Liver (tissue), 9 donors: ENCODE data around the gene ING3. TPM values are rescaled to one million over a fixed set of nuclear protein-coding genes. Genes with fewer than 3 reads are reported as not detected.

Experiments used
- DNase-seq: peaks from one replicate; pipeline ENCODE4 v3.0.0-alpha.2; 2017; ENCODE audit warnings: low spot score
- H3K27ac ChIP-seq, 2 donors: one replicate each; pipeline ENCODE4 v1.7.0; 2013; ENCODE audit warnings: inconsistent platforms in 2 of 2, low read length in 2 of 2, control low read depth in 1 of 2, low read depth in 1 of 2, mild to moderate bottlenecking in 1 of 2
- H3K27me3 ChIP-seq, 4 donors: one replicate each; pipeline versions ENCODE4 v1.6.1 to v1.7.0; 2013; ENCODE audit warnings: low read length in 3 of 4, inconsistent platforms in 1 of 4, mild to moderate bottlenecking in 1 of 4, moderate library complexity in 1 of 4; ENCODE audit not compliant: control insufficient read depth in 4 of 4, insufficient read depth in 4 of 4
- H3K36me3 ChIP-seq, 4 donors: one replicate each; pipeline versions ENCODE4 v1.6.1 to v1.7.0; 2013; ENCODE audit warnings: low read length in 3 of 4, mild to moderate bottlenecking in 3 of 4, low read depth in 1 of 4, moderate library complexity in 1 of 4; ENCODE audit not compliant: control insufficient read depth in 4 of 4, insufficient read depth in 3 of 4
- H3K4me1 ChIP-seq, 4 donors: one replicate each; pipeline versions ENCODE4 v1.6.1 to v1.7.0; 2013; ENCODE audit warnings: low read length in 3 of 4, mild to moderate bottlenecking in 3 of 4, moderate library complexity in 1 of 4; ENCODE audit not compliant: control insufficient read depth in 4 of 4, insufficient read depth in 4 of 4
- H3K4me3 ChIP-seq, 3 donors: one replicate each; pipeline versions ENCODE4 v1.6.1 to v1.7.0; 2013; ENCODE audit warnings: low read length in 3 of 3, control low read depth in 1 of 3, low read depth in 1 of 3, mild to moderate bottlenecking in 1 of 3
- H3K9ac ChIP-seq, 2 donors: one replicate each; pipeline ENCODE4 v1.7.0; 2013; ENCODE audit warnings: low read length in 2 of 2, mild to moderate bottlenecking in 2 of 2, moderate library complexity in 2 of 2, control low read depth in 1 of 2, low read depth in 1 of 2
- H3K9me3 ChIP-seq, 4 donors: one replicate each; pipeline versions ENCODE4 v1.6.1 to v1.7.0; 2013; ENCODE audit warnings: low read length in 3 of 4; ENCODE audit not compliant: control insufficient read depth in 4 of 4
- EGR1 ChIP-seq, 2 donors: IDR thresholded peaks; 2 replicates each; pipeline ENCODE4 v1.6.1; 2016 to 2018; ENCODE audit warnings: antibody characterized with exemption in 2 of 2, low read depth in 2 of 2
- FOXA2 ChIP-seq: IDR thresholded peaks from 2 replicates; pipeline ENCODE4 v1.6.1; 2016; ENCODE audit warnings: antibody characterized with exemption
- GABPA ChIP-seq, 2 donors: IDR thresholded peaks in 1 of 2; conservative IDR thresholded peaks in 1 of 2; 2 replicates each; pipeline ENCODE4 v1.6.1; 2016; ENCODE audit warnings: antibody characterized with exemption in 2 of 2, mild to moderate bottlenecking in 1 of 2, moderate library complexity in 1 of 2
- HNF4A ChIP-seq, 2 donors: conservative IDR thresholded peaks; 2 replicates each; pipeline ENCODE4 v1.6.1; 2016; ENCODE audit warnings: antibody characterized with exemption in 2 of 2, mild to moderate bottlenecking in 2 of 2
- HNF4G ChIP-seq: IDR thresholded peaks from 2 replicates; pipeline ENCODE4 v1.6.1; 2016; ENCODE audit warnings: antibody characterized with exemption
- JUND ChIP-seq, 2 donors: IDR thresholded peaks; 2 replicates each; pipeline ENCODE4 v1.6.1; 2016; ENCODE audit warnings: antibody characterized with exemption in 2 of 2
- NR2F2 ChIP-seq: IDR thresholded peaks from 2 replicates; pipeline ENCODE4 v1.6.1; 2016; ENCODE audit warnings: antibody characterized with exemption
- RAD21 ChIP-seq, 2 donors: IDR thresholded peaks; 2 replicates each; pipeline ENCODE4 v1.6.1; 2016; ENCODE audit warnings: antibody characterized with exemption in 2 of 2, mild to moderate bottlenecking in 2 of 2
- RXRA ChIP-seq, 2 donors: IDR thresholded peaks; 2 replicates each; pipeline ENCODE4 v1.6.1; 2017 to 2018; ENCODE audit warnings: antibody characterized with exemption in 2 of 2, mild to moderate bottlenecking in 1 of 2
- SP1 ChIP-seq: IDR thresholded peaks from 2 replicates; pipeline ENCODE4 v1.6.1; 2018; ENCODE audit warnings: antibody characterized with exemption, mild to moderate bottlenecking
- WGBS: extraction: QIAGEN DNeasy Blood & Tissue Kit; methylation state at CpG from one replicate; pipeline ENCODE4 v1.1.7; 2013; 5-methylcytosine and 5-hydroxymethylcytosine counted together
- polyA plus RNA-seq, 2 donors: library from polyadenylated mRNA; stranded (reverse) in 1 of 2; unstranded in 1 of 2; fragments of 200-250 nt in 1 of 2; fragments of >200 nt in 1 of 2; fragmentation: Nextera tagmentation in 1 of 2; extraction: Ambion mirVana in 1 of 2; gene quantifications; one replicate each; pipeline versions ENCODE4 v1.2.1 to v1.2.3, GENCODE V29; 2013 to 2015
- total RNA-seq, 2 donors: library from RNA; depleted of rRNA; stranded (reverse); fragments of >200 nt; gene quantifications; one replicate each; pipeline ENCODE4 v1.2.3, GENCODE V29; 2014
- TF ChIP-seq, protein P1 (sequence below): IDR thresholded peaks from 2 replicates; pipeline ENCODE4 v1.6.1; 2016; ENCODE audit warnings: antibody characterized with exemption
- TF ChIP-seq, protein P2 (sequence below): IDR thresholded peaks from 2 replicates; pipeline ENCODE4 v1.6.1; 2016; ENCODE audit warnings: antibody characterized with exemption
- donor health status: healthy.
- donor health status: healthy.
- donor health status: healthy.
- donor health status: healthy.
- donor health status: healthy.

ING3 gene
- total and polyA plus RNA-seq, 4 donors: 3.8 to 14.0 (median 10.9) TPM

DNA sequence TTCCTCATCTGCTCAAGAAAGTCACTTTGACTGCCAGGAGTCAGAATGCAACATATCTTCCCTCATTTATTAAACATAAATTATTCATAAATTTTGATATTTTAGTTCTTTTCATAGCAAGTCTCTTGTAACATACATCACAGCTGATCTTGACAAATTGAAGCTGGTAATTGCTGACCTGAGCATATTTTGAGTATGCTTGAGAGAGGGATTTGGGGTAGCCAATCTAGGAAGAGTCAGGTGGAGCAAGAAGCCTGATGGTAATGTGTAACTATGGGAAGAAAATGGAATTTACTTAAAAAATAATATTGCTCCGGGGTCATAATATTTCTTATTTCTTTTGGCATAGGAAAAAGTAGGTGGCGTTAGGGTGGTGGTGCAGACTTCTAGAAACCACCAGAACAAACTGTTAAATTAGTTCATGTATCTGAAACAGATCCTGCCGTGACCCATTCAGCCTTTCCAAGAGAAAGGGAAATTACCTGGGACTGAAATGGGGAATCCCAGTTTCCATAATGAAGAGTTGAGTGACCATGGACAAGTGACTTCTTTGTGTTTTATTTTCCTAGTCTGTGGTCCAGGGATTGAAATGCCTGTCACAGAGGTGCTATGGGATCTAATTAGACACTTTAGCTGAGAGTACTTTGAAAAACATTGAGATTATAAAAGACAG is 50.8 kb downstream of the ING3 start:
- DNase-seq: no peak
- Histone ChIP-seq H3K4me3 (no peak overlapping the region), H3K27ac (peak overlapping the region in 1 of 2 donors; percentile 13), H3K27me3 (no peaks in the 10 kb centered on the region), H3K9ac (no peak overlapping the region), H3K4me1 (peaks cover 0 to 44% (median 29%) of the 10 kb centered on the region in 4 donors), H3K9me3 (no peaks in the 10 kb centered on the region), H3K36me3 (peaks cover 0 to 6% (median under 1%) of the 10 kb centered on the region in 4 donors)
- TF ChIP-seq JUND (IDR thresholded peaks at IDR 0.05) (no peak), SP1 (no peak), RAD21 (IDR thresholded peaks at IDR 0.05) (no peak), FOXA2 (no peak), EGR1 (IDR thresholded peaks at IDR 0.05; ENCODE audit: low read depth in 2 of 2) (no peak), NR2F2 (no peak)
- WGBS: 66% methylated on average over 3 of the region's 3 CpGs

DNA sequence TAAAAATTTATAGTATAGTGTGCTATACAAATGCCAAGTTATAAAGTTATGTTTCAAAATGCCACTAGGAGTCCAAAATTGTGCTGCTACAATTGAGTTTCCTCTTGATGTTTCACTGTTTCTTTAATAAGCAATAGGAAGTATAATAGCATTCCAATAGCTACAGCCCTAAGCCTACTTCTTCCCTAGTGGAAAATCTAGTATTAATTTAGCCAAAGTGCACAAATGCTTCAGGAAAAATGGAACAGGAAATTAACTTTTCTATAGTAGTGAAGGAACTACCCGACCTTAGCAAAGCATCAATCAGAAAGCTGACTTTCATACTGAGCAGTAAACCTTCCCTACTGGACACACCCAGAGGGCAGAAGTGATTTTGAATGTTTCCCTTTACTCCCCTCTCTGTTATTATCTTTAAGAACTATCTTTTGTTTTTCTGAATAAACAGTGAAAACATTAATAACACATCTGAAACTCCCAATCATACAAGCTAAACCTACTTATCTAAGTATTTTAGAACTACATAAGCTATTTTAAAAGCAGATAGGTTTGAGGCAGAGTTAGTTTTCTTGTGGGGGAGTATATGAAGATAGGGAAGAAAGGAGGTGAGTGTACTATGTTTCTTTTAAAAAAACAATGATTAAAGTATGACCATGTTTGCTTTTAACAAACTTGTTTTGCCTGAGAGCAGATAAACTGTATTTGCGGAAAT is 51.6 kb downstream of the ING3 start:
- H3K36me3 ChIP-seq: peaks cover 0 to 4% (median under 1%) of the 10 kb centered on the region in 4 donors
- H3K9me3 ChIP-seq: no peaks in the 10 kb centered on the region
- DNase-seq: no peak
- TF ChIP-seq HNF4A (conservative IDR thresholded peaks at IDR 0.05) (no peak), HNF4G (no peak), GABPA (IDR thresholded peaks at IDR 0.05 in 1 of 2, conservative IDR thresholded peaks at IDR 0.05 in 1 of 2) (no peak), JUND (IDR thresholded peaks at IDR 0.05) (no peak)
- TF ChIP-seq, protein P1, sequence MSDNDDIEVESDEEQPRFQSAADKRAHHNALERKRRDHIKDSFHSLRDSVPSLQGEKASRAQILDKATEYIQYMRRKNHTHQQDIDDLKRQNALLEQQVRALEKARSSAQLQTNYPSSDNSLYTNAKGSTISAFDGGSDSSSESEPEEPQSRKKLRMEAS: no peak
- H3K9ac ChIP-seq: no peak overlapping the region
- H3K27ac ChIP-seq: peak overlapping the region; percentile 42 to 57
- no peak overlapping the region for H3K4me3 ChIP-seq
- 66% methylated on average over 2 of the region's 2 CpGs for WGBS
- H3K27me3 ChIP-seq: no peaks in the 10 kb centered on the region
- H3K4me1 ChIP-seq: peaks cover 0 to 45% (median 29%) of the 10 kb centered on the region in 4 donors

DNA sequence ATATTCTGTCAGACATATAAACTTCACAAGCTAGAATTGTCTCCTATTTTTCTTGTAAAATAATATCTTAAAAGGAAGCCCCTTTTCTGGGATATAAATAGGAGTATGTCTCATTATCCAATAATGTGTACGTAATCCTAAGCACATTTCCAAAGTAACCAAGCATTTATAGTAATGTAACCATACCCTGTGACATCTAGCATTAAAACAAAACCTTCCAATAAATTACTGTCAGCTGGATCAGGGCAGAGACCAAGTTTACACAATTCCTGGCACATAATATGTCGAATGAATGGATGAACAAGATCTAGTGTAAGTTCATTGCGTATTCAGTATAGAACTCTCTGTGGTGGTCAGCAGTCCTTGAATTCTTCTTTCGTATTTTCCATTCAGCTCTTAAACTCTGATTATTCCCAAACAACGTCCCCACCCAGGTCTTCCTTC is 52.2 kb downstream of the ING3 start:
- 72% methylated on average over 5 of the region's 5 CpGs for WGBS
- peaks cover 0 to 4% (median under 1%) of the 10 kb centered on the region in 4 donors for H3K36me3 ChIP-seq
- H3K27ac ChIP-seq: peak overlapping the region; percentile 57 to 60
- TF ChIP-seq HNF4A (conservative IDR thresholded peaks at IDR 0.05): peak in 1 of 2 donors; percentile 61
- TF ChIP-seq, protein P2, sequence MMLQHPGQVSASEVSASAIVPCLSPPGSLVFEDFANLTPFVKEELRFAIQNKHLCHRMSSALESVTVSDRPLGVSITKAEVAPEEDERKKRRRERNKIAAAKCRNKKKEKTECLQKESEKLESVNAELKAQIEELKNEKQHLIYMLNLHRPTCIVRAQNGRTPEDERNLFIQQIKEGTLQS: no peak
- TF ChIP-seq RXRA (IDR thresholded peaks at IDR 0.05): peak in 1 of 2 donors; percentile 18
- peaks cover 0 to 45% (median 29%) of the 10 kb centered on the region in 4 donors for H3K4me1 ChIP-seq
- H3K4me3 ChIP-seq: no peak overlapping the region
- no peak for DNase-seq
- H3K9me3 ChIP-seq: no peaks in the 10 kb centered on the region
- H3K9ac ChIP-seq: no peak overlapping the region
- no peaks in the 10 kb centered on the region for H3K27me3 ChIP-seq
